Measurements from ENCODE around the gene DPH6.

DNA sequence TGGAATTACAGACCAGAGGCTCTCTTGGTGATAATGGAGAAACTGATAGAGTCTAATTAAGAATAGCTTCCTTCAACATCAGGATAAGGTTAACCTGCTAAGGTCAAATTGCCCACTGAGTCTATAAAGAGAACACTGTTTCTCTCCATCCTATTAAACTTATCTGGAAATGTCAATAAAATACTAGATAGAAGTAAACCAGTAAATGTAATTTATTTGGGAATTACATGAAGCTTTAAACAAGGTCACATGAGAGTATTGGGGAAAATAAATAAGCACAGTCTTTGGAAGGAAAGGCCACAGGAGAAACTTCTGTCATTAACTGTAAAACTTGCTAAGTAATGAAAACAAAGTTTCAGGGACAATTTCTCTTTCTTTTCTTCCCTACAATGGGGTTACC lies 118.5 kb downstream of the DPH6 start:
- TF ChIP-seq, protein P1, sequence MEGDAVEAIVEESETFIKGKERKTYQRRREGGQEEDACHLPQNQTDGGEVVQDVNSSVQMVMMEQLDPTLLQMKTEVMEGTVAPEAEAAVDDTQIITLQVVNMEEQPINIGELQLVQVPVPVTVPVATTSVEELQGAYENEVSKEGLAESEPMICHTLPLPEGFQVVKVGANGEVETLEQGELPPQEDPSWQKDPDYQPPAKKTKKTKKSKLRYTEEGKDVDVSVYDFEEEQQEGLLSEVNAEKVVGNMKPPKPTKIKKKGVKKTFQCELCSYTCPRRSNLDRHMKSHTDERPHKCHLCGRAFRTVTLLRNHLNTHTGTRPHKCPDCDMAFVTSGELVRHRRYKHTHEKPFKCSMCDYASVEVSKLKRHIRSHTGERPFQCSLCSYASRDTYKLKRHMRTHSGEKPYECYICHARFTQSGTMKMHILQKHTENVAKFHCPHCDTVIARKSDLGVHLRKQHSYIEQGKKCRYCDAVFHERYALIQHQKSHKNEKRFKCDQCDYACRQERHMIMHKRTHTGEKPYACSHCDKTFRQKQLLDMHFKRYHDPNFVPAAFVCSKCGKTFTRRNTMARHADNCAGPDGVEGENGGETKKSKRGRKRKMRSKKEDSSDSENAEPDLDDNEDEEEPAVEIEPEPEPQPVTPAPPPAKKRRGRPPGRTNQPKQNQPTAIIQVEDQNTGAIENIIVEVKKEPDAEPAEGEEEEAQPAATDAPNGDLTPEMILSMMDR (IDR thresholded peaks at IDR 0.05; ENCODE audit: insufficient read depth, low read length, poor library complexity, severe bottlenecking) = no peak
- no peak for TF ChIP-seq EZH2phosphoT487 (conservative IDR thresholded peaks at IDR 0.05; ENCODE audit: low read length)
